Measurements from ENCODE around the gene HSPB1.
"Not testable (repeated sequence)": the region's sequence is repeated elsewhere in the genome, so short reads cannot be mapped to it uniquely, and the experiment has no call there.

- TF ChIP-seq, protein P1, sequence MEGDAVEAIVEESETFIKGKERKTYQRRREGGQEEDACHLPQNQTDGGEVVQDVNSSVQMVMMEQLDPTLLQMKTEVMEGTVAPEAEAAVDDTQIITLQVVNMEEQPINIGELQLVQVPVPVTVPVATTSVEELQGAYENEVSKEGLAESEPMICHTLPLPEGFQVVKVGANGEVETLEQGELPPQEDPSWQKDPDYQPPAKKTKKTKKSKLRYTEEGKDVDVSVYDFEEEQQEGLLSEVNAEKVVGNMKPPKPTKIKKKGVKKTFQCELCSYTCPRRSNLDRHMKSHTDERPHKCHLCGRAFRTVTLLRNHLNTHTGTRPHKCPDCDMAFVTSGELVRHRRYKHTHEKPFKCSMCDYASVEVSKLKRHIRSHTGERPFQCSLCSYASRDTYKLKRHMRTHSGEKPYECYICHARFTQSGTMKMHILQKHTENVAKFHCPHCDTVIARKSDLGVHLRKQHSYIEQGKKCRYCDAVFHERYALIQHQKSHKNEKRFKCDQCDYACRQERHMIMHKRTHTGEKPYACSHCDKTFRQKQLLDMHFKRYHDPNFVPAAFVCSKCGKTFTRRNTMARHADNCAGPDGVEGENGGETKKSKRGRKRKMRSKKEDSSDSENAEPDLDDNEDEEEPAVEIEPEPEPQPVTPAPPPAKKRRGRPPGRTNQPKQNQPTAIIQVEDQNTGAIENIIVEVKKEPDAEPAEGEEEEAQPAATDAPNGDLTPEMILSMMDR (IDR thresholded peaks at IDR 0.05; ENCODE audit: borderline replicate concordance, extremely low read depth, low read length, poor library complexity, severe bottlenecking), result not testable (repeated sequence)
- not testable (repeated sequence) for TF ChIP-seq EZH2 (IDR thresholded peaks at IDR 0.05; ENCODE audit: borderline replicate concordance, low read depth, low read length, severe bottlenecking)
These were observed 7.0 kb downstream of the HSPB1 start for GRCh38 chr7:76309341-76310101.

Data from DND-41 (cell line).